ENCODE measurements around the gene COL19A1.

Gene COL19A1

GRCh38 chr6:70246118-70246517 is 379.8 kb downstream of the COL19A1 start:
- DNase-seq = no peak

DNA sequence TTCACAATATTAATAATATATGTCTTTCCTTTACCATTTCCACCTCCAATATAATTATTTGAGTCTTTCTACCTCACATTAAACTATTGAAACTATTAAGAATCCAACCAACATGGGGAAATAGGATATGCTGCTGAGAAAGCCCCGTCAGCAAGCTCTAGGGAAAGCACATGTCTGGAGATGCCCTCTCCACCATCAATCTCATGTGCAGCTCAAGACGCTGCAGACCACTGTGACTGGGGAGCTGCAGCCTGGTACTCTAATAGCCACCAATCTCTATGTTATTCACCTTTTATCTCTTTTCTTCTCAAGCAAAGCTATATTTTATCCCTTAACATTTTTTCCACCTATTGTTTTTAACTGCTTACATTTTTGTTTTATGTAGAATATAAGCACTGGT is 386.2 kb downstream of the COL19A1 start:
- DNase-seq = no peak

DNA sequence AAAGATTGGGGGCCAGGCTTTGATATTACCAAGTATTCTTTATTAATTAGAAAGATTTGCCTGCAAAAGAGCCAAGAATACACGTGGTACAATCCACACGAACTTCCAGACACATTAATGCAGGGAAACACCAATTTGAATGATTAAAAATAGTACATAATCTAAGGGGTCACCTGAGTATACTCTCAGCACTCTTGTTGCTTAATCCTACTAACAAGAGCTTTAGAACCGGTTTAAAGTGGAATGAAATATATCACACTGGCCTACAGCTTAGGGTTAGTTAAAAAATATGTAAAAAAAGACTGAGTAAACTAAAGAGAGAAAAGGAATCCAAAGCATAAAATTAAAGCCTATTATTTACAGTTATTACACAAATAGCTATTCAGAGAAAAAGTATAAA is 387.6 kb downstream of the COL19A1 start:
- DNase-seq = no peak

- no peak for DNase-seq
Measured at GRCh38 chr6:70254784-70255183, 388.4 kb downstream of the COL19A1 start.

DNA sequence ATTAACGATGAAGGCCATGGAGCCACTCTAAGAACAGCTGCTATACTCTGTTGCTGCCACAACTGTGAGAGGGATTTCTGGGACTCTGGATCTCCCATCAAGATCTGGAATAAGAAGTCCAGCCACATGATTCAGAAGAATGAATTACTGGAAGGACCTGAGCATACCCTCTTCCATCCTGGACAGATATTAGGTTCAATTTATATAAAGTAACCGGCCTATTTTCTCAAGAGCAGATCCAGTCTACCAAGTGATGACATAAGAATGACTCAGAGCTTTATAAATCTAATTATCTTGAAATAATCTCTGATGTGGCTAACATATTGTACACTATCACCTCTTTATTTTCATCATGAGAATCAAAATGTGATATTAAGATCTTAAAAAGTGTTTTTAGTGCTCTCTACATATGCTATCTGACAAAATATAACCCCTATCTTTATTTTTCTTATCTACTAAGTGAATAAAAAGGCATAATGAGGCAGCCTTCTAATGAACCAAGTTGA is 391.5 kb downstream of the COL19A1 start:
- DNase-seq = no peak

DNA sequence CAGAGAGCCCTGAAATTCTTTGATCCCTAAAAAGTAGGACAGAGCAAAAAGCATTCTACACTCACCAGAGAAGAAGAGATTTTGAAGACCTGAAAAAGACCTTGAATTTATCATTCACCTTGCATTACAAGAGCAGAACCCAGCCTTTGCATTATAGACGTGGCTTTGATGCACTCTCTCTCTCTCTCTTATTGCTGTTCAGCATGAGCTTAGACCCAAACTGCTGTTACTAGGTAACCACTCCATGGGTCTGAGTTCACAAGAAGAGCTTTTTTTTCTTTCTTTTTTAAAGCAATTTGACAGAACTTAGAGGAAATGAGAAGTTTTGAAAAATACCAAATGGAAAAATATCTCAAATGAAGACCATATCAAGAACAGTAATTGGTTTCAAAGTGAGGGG is 392.1 kb downstream of the COL19A1 start:
- DNase-seq = no peak
